Right lobe of liver (tissue), 4 donors: Measurements from ENCODE around the gene CD58.

Source experiments
- CTCF ChIP-seq, 4 donors: fragments of 200-600 bp in 3 of 4; fragments of 450-650 bp in 1 of 4; IDR thresholded peaks; one replicate each; pipeline versions ENCODE4 v1.5.1 to v1.8.0; 2016 to 2022; ENCODE audit warnings: antibody characterized with exemption in 4 of 4, mild to moderate bottlenecking in 2 of 4
- POLR2A ChIP-seq: fragments of 450-650 bp; IDR thresholded peaks from one replicate; pipeline ENCODE4 v1.6.1; 2017; ENCODE audit warnings: antibody characterized with exemption, mild to moderate bottlenecking
- donor health status: DM: no; HTN: no; CAD: no.
- donor health status: DM: no; HTN: no; CAD: no.
- donor health status: DM: no; HTN: yes; CAD: no.

- TF ChIP-seq CTCF (IDR thresholded peaks at IDR 0.05): no peak
- no peak for TF ChIP-seq POLR2A
Observed at GRCh38 chr1:116465477-116465844, 105.4 kb downstream of the CD58 start.
